ENCODE measurements around the gene OSBPL10. TPM values are rescaled to one million over a fixed set of nuclear protein-coding genes. Genes with fewer than 3 reads are reported as not detected.

OSBPL10 gene
- total and polyA plus RNA-seq, 2 of the 4 experiments (the other 2 are of a cell fraction) = 9.5 to 10.1 TPM

- WGBS, 2 experiments (ENCODE audit: extremely low coverage in 2 of 2, insufficient read length in 1 of 2) = 100% methylated on average over 1 of the region's 6 CpGs; no CpG with 5 or more reads in 1 of the 2 experiments
- ChIA-PET CTCF (interaction anchor here (0.7 kb wide), 1 partner anchor 1824 kb away, joined by 3 read pairs; no protein-coding TSS in a partner anchor), POLR2A (ENCODE audit: unreplicated experiment) (no interaction called here)
- H3K9me1 ChIP-seq (ENCODE audit: insufficient read depth, low read length) = peaks cover 9% of the 10 kb centered on the region; the same call in 1 of the 2 replicates
- H4K91ac ChIP-seq (ENCODE audit: insufficient read depth, low read depth, low read length) = no peak overlapping the region
- H3K27me3 ChIP-seq (ENCODE audit: control insufficient read depth, insufficient read depth, low read length) = no peaks in the 10 kb centered on the region
- H3K4me1 ChIP-seq (ENCODE audit: control insufficient read depth, insufficient read depth, low read length) = peaks cover 4% of the 10 kb centered on the region
- intact Hi-C loops (cut with micrococcal nuclease) = no loop called here
- ATAC-seq (ENCODE audit: low read depth) = no peak
- no peaks in the 10 kb centered on the region for H3K9me3 ChIP-seq (ENCODE audit: control insufficient read depth, insufficient read depth, low read length)
- H3K36me3 ChIP-seq (ENCODE audit: control insufficient read depth, insufficient read depth, low read length) = no peaks in the 10 kb centered on the region
- no peak overlapping the region for H3K4me2 ChIP-seq (ENCODE audit: low read depth, low read length)
- H3K18ac ChIP-seq (ENCODE audit: low read depth, low read length) = no peak overlapping the region
- H2BK20ac ChIP-seq (ENCODE audit: low read depth, low read length) = no peak overlapping the region
- H3K79me1 ChIP-seq (ENCODE audit: low read depth in 1 of 2, low read length in 2 of 2) = no peaks in the 10 kb centered on the region; a peak in 1 of 4 replicates
- H3K14ac ChIP-seq (replicated peaks; ENCODE audit: low read depth, low read length) = no peak overlapping the region
- no peaks in the 10 kb centered on the region for H4K20me1 ChIP-seq (ENCODE audit: insufficient read depth, low read length)
- no peak overlapping the region for H3K27ac ChIP-seq (ENCODE audit: insufficient read depth, low read length)
- no peak overlapping the region for H2AFZ ChIP-seq (replicated peaks; ENCODE audit: low read length, poor library complexity)
- H4K8ac ChIP-seq (ENCODE audit: low read depth in 2 of 2, low read length in 2 of 2) = no peak overlapping the region
- H3K4me3 ChIP-seq (ENCODE audit: insufficient read depth, low read depth, low read length) = no peak overlapping the region
- H4K5ac ChIP-seq (ENCODE audit: low read depth, low read length) = no peak overlapping the region
- DNase-seq = no peak
- no peak overlapping the region for H2BK15ac ChIP-seq (ENCODE audit: low read depth, low read length)
- in situ Hi-C loops (cut with MboI; ENCODE audit: low sequenced_read_pairs) = no loop called here
- no peak overlapping the region for H2AK5ac ChIP-seq (ENCODE audit: low read depth, low read length)
- no peak overlapping the region for H3K9ac ChIP-seq (ENCODE audit: low read depth, low read length)
- no TSS peak for BruUV-seq (replicated peaks)
- dilution Hi-C loops (cut with HindIII; ENCODE audit: low sequenced_read_pairs, unreplicated experiment) = no loop called here
- no peak overlapping the region for H3K56ac ChIP-seq (ENCODE audit: extremely low read depth, insufficient read depth, low read length)
- no peak overlapping the region for H3K4ac ChIP-seq (ENCODE audit: low read depth, low read length)
- TF ChIP-seq, protein P1, sequence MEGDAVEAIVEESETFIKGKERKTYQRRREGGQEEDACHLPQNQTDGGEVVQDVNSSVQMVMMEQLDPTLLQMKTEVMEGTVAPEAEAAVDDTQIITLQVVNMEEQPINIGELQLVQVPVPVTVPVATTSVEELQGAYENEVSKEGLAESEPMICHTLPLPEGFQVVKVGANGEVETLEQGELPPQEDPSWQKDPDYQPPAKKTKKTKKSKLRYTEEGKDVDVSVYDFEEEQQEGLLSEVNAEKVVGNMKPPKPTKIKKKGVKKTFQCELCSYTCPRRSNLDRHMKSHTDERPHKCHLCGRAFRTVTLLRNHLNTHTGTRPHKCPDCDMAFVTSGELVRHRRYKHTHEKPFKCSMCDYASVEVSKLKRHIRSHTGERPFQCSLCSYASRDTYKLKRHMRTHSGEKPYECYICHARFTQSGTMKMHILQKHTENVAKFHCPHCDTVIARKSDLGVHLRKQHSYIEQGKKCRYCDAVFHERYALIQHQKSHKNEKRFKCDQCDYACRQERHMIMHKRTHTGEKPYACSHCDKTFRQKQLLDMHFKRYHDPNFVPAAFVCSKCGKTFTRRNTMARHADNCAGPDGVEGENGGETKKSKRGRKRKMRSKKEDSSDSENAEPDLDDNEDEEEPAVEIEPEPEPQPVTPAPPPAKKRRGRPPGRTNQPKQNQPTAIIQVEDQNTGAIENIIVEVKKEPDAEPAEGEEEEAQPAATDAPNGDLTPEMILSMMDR (conservative IDR thresholded peaks at IDR 0.05; ENCODE audit: low read depth, low read length) = no peak
- TF ChIP-seq RFX5 (IDR thresholded peaks at IDR 0.05; ENCODE audit: low read depth, low read length) (no peak), RCOR1 (IDR thresholded peaks at IDR 0.05; ENCODE audit: insufficient replicate concordance, low read length) (no peak), SMC3 (IDR thresholded peaks at IDR 0.05; ENCODE audit: low read depth, low read length) (no peak), CEBPB (IDR thresholded peaks at IDR 0.05; ENCODE audit: low read depth, low read length) (no peak), FOS (IDR thresholded peaks at IDR 0.05; ENCODE audit: low read depth, low read length) (no peak), ELK1 (IDR thresholded peaks at IDR 0.05; ENCODE audit: borderline replicate concordance, low read depth, low read length) (no peak)
- no peak overlapping the region for H2BK5ac ChIP-seq (ENCODE audit: low read depth, low read length, poor library complexity, severe bottlenecking)
- H2BK120ac ChIP-seq (ENCODE audit: low read depth, low read length) = no peak overlapping the region
- H2AK9ac ChIP-seq (replicated peaks; ENCODE audit: low read depth, low read length, poor library complexity) = no peak overlapping the region
- no peak overlapping the region for H3K23ac ChIP-seq (ENCODE audit: low read depth, low read length)
Observed at GRCh38 chr3:31859245-31859644, 121.8 kb downstream of the OSBPL10 start.
